GM18867 (cell line): ENCODE data around the gene SULT6B1.
"Not testable (repeated sequence)": the region's sequence is repeated elsewhere in the genome, so short reads cannot be mapped to it uniquely, and the experiment has no call there.

Experiments
- ATAC-seq: cut with Tn5 transposase; IDR thresholded peaks from one replicate; pipeline ENCODE4 v1.9.1; 2021; ENCODE audit warnings: mild to moderate bottlenecking, moderate library complexity; ENCODE audit not compliant: unreplicated experiment

SULT6B1 gene

GRCh38 chr2:37188570-37188969 is at the start of gene SULT6B1:
Gene SULT6B1 (minus strand): TSS chr2:37188670. CDS start chr2:37188640, 30 bp downstream.
- no peak for ATAC-seq

GRCh38 chr2:37232131-37232933 is 43.9 kb upstream of the SULT6B1 start:
- ATAC-seq, result no peak

GRCh38 chr2:37231241-37232130 is 43.0 kb upstream of the SULT6B1 start, which contains the start of the genes CEBPZ and NDUFAF7:
Gene CEBPZ (minus strand): TSS chr2:37231596. CDS start chr2:37231567, 29 bp downstream.
Gene NDUFAF7 (plus strand): TSS chr2:37231658. CDS start chr2:37231706, 48 bp downstream.
- peak; percentile 97 for ATAC-seq

GRCh38 chr2:37230581-37230980 is 42.1 kb upstream of the SULT6B1 start:
- no peak for ATAC-seq

DNA sequence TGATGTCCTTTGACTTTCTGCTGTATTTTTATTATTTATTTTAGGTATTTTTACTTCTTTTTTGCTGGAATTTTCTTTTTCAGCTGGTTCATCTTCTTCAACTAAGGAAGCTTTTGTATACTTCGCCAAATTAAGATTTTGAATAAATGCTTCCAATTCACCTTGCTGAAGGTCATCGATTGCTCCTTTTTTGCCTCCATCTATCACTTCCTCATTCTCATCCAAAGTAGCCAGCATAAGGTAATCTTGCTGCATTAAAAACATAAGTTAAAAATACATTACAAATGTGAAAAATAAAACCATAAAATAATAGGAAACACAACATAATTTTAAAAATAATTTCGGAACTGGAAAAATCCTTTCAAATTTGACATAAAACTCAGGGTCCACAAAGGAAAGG is 40.3 kb upstream of the SULT6B1 start:
- no peak for ATAC-seq

GRCh38 chr2:37226863-37227262 is 38.4 kb upstream of the SULT6B1 start:
- ATAC-seq, result no peak

DNA sequence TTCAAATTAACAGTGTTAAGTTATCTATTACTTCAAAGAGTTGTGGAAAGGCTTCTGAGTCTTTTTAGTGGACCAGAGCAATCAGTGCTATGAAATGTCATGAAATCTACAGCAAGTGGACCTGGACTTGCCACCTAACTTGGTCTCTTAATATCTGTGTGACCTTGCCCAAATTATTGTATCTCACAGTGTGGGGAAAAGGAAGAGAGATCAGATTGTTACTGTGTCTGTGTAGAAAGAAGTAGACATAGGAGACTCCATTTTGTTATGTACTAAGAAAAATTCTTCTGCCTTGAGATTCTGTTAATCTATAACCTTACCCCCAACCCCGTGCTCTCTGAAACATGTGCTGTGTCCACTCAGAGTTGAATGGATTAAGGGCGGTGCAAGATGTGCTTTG is 36.7 kb upstream of the SULT6B1 start:
- not testable (repeated sequence) for ATAC-seq

- ATAC-seq, result no peak
These were observed 35.6 kb upstream of the SULT6B1 start for GRCh38 chr2:37224063-37224462.

DNA sequence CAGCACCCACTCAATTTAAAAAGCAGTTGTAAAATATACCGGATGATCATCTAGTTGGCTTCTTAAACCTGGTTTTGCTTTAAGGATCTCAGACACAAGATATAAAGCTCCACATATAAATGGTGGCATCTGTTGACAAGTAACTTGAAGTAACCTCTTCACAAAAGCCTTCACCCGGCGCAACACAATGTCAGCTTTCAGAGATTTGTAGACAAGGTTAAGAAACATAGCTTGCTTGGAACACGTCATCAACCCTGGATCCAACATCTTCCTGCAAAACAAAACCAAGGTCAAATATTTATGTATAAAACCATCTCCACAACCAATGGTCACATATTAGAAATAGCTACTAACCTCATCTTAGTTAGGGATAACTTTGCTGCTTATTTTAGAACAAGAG is 34.7 kb upstream of the SULT6B1 start:
- no peak for ATAC-seq

DNA sequence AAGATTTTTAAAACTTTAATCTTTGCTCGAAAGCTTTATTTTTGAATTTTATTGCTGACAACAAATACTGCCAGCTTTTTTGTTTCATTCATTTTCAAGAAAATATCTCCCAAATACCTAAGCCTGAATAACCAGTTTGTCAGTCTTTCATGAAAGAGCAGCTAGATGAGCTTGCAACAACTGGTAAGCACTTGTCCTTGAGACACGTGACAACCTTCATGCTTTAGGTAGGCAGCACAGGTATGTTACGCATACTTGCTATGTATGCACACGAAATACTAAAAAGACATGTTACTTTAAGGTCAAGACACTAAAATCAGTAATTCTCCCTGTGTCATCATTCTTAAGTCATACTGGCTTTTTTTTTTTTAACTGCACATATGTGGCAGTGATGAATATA is 30.6 kb upstream of the SULT6B1 start:
- no peak for ATAC-seq

DNA sequence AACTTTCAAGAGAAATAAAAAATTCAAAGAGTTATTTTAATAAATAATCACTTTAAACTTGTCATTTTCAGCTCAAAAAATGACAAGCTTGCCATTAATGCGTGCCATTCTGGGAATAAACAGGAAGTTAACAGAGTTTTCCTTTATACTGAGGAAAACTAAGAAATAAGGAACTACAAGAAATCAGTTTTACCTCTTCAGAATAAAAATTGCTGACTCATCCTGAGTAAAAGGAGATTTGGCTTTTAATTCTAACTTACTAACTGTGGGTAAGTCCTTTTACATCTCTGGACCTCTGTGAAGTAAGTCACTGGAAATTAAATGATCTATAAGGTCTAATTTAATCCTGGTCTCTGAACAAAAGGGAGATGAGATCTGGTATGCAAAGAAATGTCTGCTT is 26.8 kb upstream of the SULT6B1 start:
- ATAC-seq, result no peak

GRCh38 chr2:37211939-37212338 is 23.5 kb upstream of the SULT6B1 start:
- no peak for ATAC-seq

DNA sequence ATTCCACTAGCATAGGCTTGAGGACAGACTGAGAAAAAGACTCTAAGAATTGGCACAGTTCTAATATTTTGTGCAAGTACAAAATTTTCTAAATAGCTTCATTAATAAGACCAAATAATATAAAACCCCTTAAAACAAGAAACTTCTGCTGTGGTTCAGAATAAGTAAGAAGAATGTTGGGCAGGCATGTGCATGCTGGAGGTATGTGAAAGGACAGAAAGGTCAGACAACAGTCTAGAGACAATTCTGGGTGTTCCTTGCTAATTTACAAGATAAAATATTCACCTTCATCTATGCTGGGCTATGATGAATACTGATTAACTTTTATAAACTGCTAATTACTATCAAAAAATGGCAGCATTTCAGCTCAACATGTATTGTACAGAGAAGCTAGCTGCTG is 22.7 kb upstream of the SULT6B1 start:
- no peak for ATAC-seq

DNA sequence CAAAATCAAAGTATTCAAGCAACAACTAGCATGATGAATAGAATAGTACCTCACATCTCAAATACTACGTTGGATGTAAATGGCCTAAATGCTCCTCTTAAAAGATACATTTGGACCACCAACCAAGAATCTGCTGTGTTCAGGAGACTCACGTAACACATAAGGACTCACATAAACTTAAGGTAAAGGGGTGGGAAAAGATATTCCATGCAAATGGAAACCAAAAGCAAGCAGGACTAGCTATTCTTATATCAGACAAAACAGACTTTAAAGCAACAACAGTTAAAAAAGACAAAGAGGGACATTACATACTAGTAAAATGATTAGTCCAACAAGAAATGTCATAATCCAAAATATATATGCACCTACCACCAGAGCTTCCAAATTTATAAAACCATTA is 18.3 kb upstream of the SULT6B1 start:
- not testable (repeated sequence) for ATAC-seq

DNA sequence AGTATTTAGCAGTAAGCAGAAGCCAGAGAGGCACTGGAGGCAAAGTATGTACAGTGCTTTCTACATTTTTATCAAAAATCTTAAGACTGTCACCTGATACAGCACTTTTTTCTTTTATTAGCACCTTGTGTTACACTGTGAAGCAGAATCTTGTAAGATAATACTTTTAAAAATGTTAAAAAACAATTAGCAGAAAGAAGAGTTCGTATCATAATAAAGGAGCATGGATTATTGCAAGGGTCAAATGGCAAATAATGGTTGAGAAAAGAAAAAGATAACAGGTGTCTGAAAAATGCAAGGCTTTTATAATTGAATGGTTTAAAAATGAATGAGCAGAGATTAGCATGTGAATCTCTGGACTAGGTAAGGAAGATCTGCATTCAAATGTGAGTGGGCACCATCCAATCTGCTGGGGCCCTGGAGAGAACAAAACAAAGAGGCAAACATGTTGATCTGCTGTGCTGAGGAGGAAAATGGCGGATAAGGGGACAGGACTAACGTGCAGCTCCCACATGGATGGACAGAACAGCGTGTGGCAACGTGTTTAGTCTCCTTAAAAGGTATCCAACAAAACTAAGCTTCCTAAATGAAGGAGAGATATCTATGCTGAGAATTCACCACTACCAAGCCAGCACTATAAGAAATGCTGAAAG is 17.3 kb upstream of the SULT6B1 start:
- no peak for ATAC-seq

DNA sequence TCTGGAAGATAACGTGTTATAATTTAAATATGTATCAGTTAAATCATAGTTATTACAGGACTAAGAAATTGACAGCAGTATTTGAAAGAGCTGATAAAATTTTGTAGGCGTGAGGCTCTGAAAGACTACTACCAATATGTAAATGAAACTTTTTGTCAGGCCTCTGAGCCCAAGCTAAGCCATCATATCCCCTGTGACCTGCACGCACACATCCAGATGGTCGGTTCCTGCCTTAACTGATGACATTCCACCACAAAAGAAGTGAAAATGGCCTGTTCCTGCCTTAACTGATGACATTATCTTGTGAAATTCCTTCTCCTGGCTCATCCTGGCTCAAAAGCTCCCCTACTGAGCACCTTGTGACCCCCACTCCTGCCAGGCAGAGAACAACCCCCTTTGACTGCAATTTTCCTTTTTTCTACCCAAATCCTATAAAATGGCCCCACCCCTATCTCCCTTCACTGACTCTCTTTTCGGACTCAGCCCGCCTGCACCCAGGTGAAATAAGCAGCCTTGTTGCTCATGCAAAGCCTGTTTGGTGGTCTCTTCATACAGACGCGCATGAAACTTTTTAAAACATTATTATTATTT is 16.7 kb upstream of the SULT6B1 start:
- ATAC-seq, result not testable (repeated sequence)

DNA sequence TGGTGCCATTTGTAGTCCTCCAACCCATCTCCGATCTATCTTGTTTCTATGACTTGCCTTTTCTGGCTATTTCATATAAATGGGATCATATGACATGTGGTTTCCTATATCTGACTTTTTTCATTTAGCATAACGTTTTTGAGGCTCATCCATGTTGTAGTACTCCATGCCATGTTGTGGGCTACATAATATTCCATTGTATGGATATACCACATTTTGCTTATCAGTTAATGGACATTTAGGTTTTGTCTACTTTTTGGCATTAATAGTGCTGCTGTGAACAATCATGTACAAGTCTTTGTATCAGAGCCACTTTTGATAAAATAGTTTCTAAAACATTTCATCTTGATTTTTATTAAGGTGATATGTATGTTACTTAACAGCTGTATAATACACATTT is 15.2 kb upstream of the SULT6B1 start:
- no peak for ATAC-seq

DNA sequence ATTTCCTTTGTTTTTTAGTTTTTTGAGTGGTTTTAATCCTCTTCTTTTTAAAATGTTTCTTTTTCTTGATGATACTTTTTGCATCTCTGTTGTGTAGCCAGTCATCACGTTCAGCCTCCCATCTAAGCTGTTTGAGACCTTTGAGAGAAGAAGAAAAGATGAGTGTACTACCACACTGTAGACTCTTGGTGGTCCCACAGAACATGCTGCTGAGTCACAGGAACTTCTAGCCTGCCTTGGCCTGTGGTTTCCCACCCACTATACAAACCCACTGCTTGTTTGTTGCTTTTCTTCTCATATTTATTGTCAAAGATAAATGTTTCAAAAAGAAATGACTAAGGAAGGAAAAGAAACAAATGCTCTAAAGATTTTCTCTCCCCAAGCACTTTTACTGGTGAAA is 13.3 kb upstream of the SULT6B1 start:
- ATAC-seq, result no peak

GRCh38 chr2:37201208-37201607 is 12.7 kb upstream of the SULT6B1 start:
- ATAC-seq, result no peak

DNA sequence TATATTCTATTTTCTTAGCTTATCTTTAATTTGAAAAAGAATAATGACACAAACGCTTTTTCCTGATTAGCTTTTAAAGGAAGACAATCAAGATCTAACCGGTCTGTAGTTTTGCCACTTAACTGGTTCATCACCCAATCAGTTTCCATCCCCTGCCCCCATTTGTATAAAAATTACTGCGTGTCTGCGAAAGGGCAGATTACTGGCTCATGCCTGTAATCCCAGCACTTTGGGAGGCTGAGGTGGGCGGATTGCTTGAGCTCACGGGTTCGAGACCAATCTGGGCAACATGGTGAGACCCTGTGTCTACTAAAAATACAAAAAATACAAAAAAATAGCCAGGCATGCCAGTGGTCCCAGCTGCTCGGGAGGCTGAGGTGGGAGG is 10.2 kb upstream of the SULT6B1 start:
- no peak for ATAC-seq
